OCI-LY1 (cell line): ENCODE data around the gene SPAG6.
"Not testable (repeated sequence)": the region's sequence is repeated elsewhere in the genome, so short reads cannot be mapped to it uniquely, and the experiment has no call there.

Source experiments
- CTCF ChIP-seq: fragments of 200-600 bp; sonication (generic), shearing (Covaris generic); IDR thresholded peaks from 2 replicates; pipeline ENCODE4 v1.5.1; 2017; ENCODE audit warnings: mild to moderate bottlenecking, antibody characterized with exemption, low read length, moderate library complexity, mixed read lengths
- EZH2 ChIP-seq: fragments of 200-600 bp; sonication (generic), shearing (Covaris generic); IDR thresholded peaks from 2 replicates; pipeline ENCODE4 v1.8.0; 2017; ENCODE audit warnings: borderline replicate concordance, mixed run types, mild to moderate bottlenecking, antibody characterized with exemption, low read length, moderate library complexity, mixed read lengths

GRCh38 chr10:22406916-22407315 is 61.6 kb downstream of the SPAG6 start:
- not testable (repeated sequence) for TF ChIP-seq CTCF, EZH2
